Activated CD4-positive, alpha-beta T cell treated with anti-CD3 and anti-CD28 coated beads, Interleukin-2, amount 50 U/mL, for 48 hours (primary cell): ENCODE data around the gene MICB.
A peak's percentile ranks its signal among the peaks of the same experiment; 100 is the strongest.
"Not testable (repeated sequence)": the region's sequence is repeated elsewhere in the genome, so short reads cannot be mapped to it uniquely, and the experiment has no call there.

Experiments
- DNase-seq, 2 experiments: peaks; one replicate each; pipeline ENCODE4 v3.0.0-alpha.2; 2020

The MICB gene

GRCh38 chr6:31497531-31498476 lies at the start of gene MICB:
Gene MICB (plus strand): TSS chr6:31498145. CDS start chr6:31498194, 49 bp downstream.
- peak; percentile 89 to 93 for DNase-seq

- DNase-seq = no peak
Observed at GRCh38 chr6:31450751-31451150, 47.2 kb upstream of the MICB start.

GRCh38 chr6:31452859-31453258 lies 45.1 kb upstream of the MICB start:
- no peak for DNase-seq

- no peak for DNase-seq
Observed at GRCh38 chr6:31453259-31453658, 44.7 kb upstream of the MICB start.

GRCh38 chr6:31459864-31460263 lies 38.1 kb upstream of the MICB start:
- DNase-seq = not testable (repeated sequence)

- no peak for DNase-seq
Observed at GRCh38 chr6:31460361-31461025, 37.5 kb upstream of the MICB start.

GRCh38 chr6:31462026-31462963 lies 35.6 kb upstream of the MICB start:
- DNase-seq = no peak

- DNase-seq = peak; percentile 88 to 93
Observed at GRCh38 chr6:31462964-31463870, 34.7 kb upstream of the MICB start.

- no peak for DNase-seq
Observed at GRCh38 chr6:31464252-31465184, 33.4 kb upstream of the MICB start.

GRCh38 chr6:31465185-31465536 lies 32.8 kb upstream of the MICB start:
- no peak for DNase-seq

- DNase-seq = no peak
Observed at GRCh38 chr6:31465718-31466117, 32.2 kb upstream of the MICB start.

- DNase-seq = no peak
Observed at GRCh38 chr6:31466466-31466865, 31.5 kb upstream of the MICB start.

GRCh38 chr6:31467151-31467550 lies 30.8 kb upstream of the MICB start:
- DNase-seq = no peak

GRCh38 chr6:31468311-31468710 lies 29.6 kb upstream of the MICB start:
- DNase-seq = no peak

- no peak for DNase-seq
Observed at GRCh38 chr6:31470801-31471200, 27.1 kb upstream of the MICB start.

GRCh38 chr6:31471711-31472110 lies 26.2 kb upstream of the MICB start:
- no peak for DNase-seq

GRCh38 chr6:31472259-31472658 lies 25.7 kb upstream of the MICB start:
- DNase-seq = no peak

GRCh38 chr6:31473244-31473643 lies 24.7 kb upstream of the MICB start:
- no peak for DNase-seq

- DNase-seq = no peak
Observed at GRCh38 chr6:31473780-31474761, 23.9 kb upstream of the MICB start.
